Measurements from ENCODE around the gene NEIL3.

- TF ChIP-seq SIN3A (IDR thresholded peaks at IDR 0.05; ENCODE audit: low read depth) (no peak), JUND (IDR thresholded peaks at IDR 0.05) (no peak), RAD21 (IDR thresholded peaks at IDR 0.05; ENCODE audit: low read depth) (no peak), POLR2A (IDR thresholded peaks at IDR 0.05; ENCODE audit: borderline replicate concordance, extremely low read depth, insufficient read depth, insufficient read length) (no peak)
These were observed 76.1 kb downstream of the NEIL3 start for GRCh38 chr4:177385576-177386277.

Data from HCT116 (cell line).